Fibroblast of lung (primary cell): Measurements from ENCODE around the gene BBX. TPM values are rescaled to one million over a fixed set of nuclear protein-coding genes. Genes with fewer than 3 reads are reported as not detected.

Experiments
- DNase-seq, 2 donors: peaks; one replicate each; pipeline versions ENCODE4 v3.0.0 to v3.0.0-alpha.2; 2010; ENCODE audit warnings: low read depth in 2 of 2
- H2AFZ ChIP-seq: 2 replicates; pipeline ENCODE4 v1.5.1; 2012; ENCODE audit warnings: low read length, control low read depth, inconsistent platforms
- H3K27ac ChIP-seq: 2 replicates; pipeline ENCODE4 v1.5.1; 2011; ENCODE audit warnings: low read length, control low read depth; ENCODE audit not compliant: insufficient read depth
- H3K27me3 ChIP-seq: 2 replicates; pipeline ENCODE4 v1.5.1; 2011; ENCODE audit warnings: mild to moderate bottlenecking, low read length; ENCODE audit not compliant: control insufficient read depth, insufficient read depth
- H3K36me3 ChIP-seq: 2 replicates; pipeline ENCODE4 v1.5.1; 2011; ENCODE audit warnings: low read length; ENCODE audit not compliant: control insufficient read depth, insufficient read depth
- H3K4me1 ChIP-seq: 2 replicates; pipeline ENCODE4 v1.5.1; 2011; ENCODE audit warnings: low read length; ENCODE audit not compliant: control insufficient read depth, insufficient read depth; ENCODE audit errors: extremely low read depth
- H3K4me2 ChIP-seq: 2 replicates; pipeline ENCODE4 v1.5.1; 2011; ENCODE audit warnings: low read length, control low read depth; ENCODE audit not compliant: insufficient read depth; ENCODE audit errors: extremely low read depth
- H3K4me3 ChIP-seq, 4 experiments: fragments of 200-600 bp in 1 of 4; sonication (generic) in 1 of 4; replicated peaks in 1 of 4; 2 replicates each; pipeline ENCODE4 v1.5.1; 2011 to 2016; ENCODE audit warnings: low read length in 4 of 4, low read depth in 3 of 4, mild to moderate bottlenecking in 3 of 4, control low read depth in 2 of 4, inconsistent platforms in 1 of 4, mixed read lengths in 1 of 4; ENCODE audit not compliant: insufficient read depth in 1 of 4; ENCODE audit errors: control extremely low read depth in 1 of 4
- H3K79me2 ChIP-seq: 2 replicates; pipeline ENCODE4 v1.5.1; 2012; ENCODE audit warnings: mild to moderate bottlenecking, low read length, inconsistent platforms; ENCODE audit not compliant: control insufficient read depth, insufficient read depth
- H3K9ac ChIP-seq: 2 replicates; pipeline ENCODE4 v1.5.1; 2011; ENCODE audit warnings: mild to moderate bottlenecking, low read length, control low read depth; ENCODE audit not compliant: insufficient read depth
- H3K9me3 ChIP-seq: 2 replicates; pipeline ENCODE4 v1.5.1; 2012; ENCODE audit warnings: low read depth, low read length; ENCODE audit not compliant: control insufficient read depth, insufficient read depth
- H4K20me1 ChIP-seq: 2 replicates; pipeline ENCODE4 v1.5.1; 2011; ENCODE audit warnings: low read length; ENCODE audit not compliant: control insufficient read depth, insufficient read depth; ENCODE audit errors: extremely low read depth
- CTCF ChIP-seq, 2 donors: IDR thresholded peaks in 1 of 2; conservative IDR thresholded peaks in 1 of 2; 1 replicate in 1 of 2; 2 replicates in 1 of 2; pipeline ENCODE4 v1.5.1; 2011 to 2012; ENCODE audit warnings: low read length in 2 of 2, control low read depth in 1 of 2, inconsistent platforms in 1 of 2, low read depth in 1 of 2, mild to moderate bottlenecking in 1 of 2
- EZH2 ChIP-seq: IDR thresholded peaks from 2 replicates; pipeline ENCODE4 v1.5.1; 2012; ENCODE audit warnings: low read length, control low read depth, mild to moderate bottlenecking; ENCODE audit errors: missing control alignments
- polyA plus RNA-seq, 2 donors: library from polyadenylated mRNA; depleted of rRNA in 1 of 2; stranded (reverse) in 1 of 2; unstranded in 1 of 2; fragments of >200 nt; gene quantifications; 2 replicates each; pipeline ENCODE4 v1.2.1, GENCODE V29; 2011 to 2012; ENCODE audit warnings: missing spikeins in 1 of 2
- total RNA-seq: library from RNA; depleted of rRNA; stranded (reverse); fragments of >200 nt; gene quantifications from 2 replicates; pipeline ENCODE4 v1.2.1, GENCODE V29; 2014

Gene BBX
- total and polyA plus RNA-seq, 2 donors (not counting 1 experiment from before 2014, with no cell fraction given) = 50.0 to 71.2 TPM

GRCh38 chr3:107619549-107619948 is 96.8 kb downstream of the BBX start:
- Histone ChIP-seq H3K4me2 (no peak overlapping the region), H3K27ac (no peak overlapping the region), H3K9ac (no peak overlapping the region), H3K9me3 (no peaks in the 10 kb centered on the region), H4K20me1 (no peaks in the 10 kb centered on the region), H2AFZ (no peak overlapping the region), H3K4me3 (no peak overlapping the region), H3K27me3 (no peaks in the 10 kb centered on the region), H3K79me2 (no peaks in the 10 kb centered on the region), H3K4me1 (no peaks in the 10 kb centered on the region), H3K36me3 (no peaks in the 10 kb centered on the region)
- DNase-seq = peak in 1 of 2 donors; percentile 47
- TF ChIP-seq EZH2 = no peak
- no peak for TF ChIP-seq CTCF (conservative IDR thresholded peaks at IDR 0.05 in 1 of 2, IDR thresholded peaks at IDR 0.05 in 1 of 2; ENCODE audit: low read depth in 1 of 2, low read length in 2 of 2)

- H2AFZ ChIP-seq = no peak overlapping the region
- H4K20me1 ChIP-seq = no peaks in the 10 kb centered on the region
- TF ChIP-seq CTCF (conservative IDR thresholded peaks at IDR 0.05 in 1 of 2, IDR thresholded peaks at IDR 0.05 in 1 of 2; ENCODE audit: low read depth in 1 of 2, low read length in 2 of 2) (no peak), EZH2 (no peak)
- H3K9ac ChIP-seq = no peak overlapping the region
- H3K9me3 ChIP-seq = no peaks in the 10 kb centered on the region
- no peak for DNase-seq
- no peaks in the 10 kb centered on the region for H3K27me3 ChIP-seq
- H3K4me3 ChIP-seq = no peak overlapping the region
- no peaks in the 10 kb centered on the region for H3K36me3 ChIP-seq
- no peaks in the 10 kb centered on the region for H3K4me1 ChIP-seq
- no peak overlapping the region for H3K4me2 ChIP-seq
- H3K27ac ChIP-seq = no peak overlapping the region
- no peaks in the 10 kb centered on the region for H3K79me2 ChIP-seq
Measured at GRCh38 chr3:107620534-107620933, 97.8 kb downstream of the BBX start.

- no peaks in the 10 kb centered on the region for H3K4me1 ChIP-seq
- H3K9ac ChIP-seq = no peak overlapping the region
- no peaks in the 10 kb centered on the region for H3K36me3 ChIP-seq
- DNase-seq = no peak
- no peaks in the 10 kb centered on the region for H4K20me1 ChIP-seq
- H3K79me2 ChIP-seq = no peaks in the 10 kb centered on the region
- H3K4me2 ChIP-seq = no peak overlapping the region
- no peaks in the 10 kb centered on the region for H3K27me3 ChIP-seq
- H2AFZ ChIP-seq = no peak overlapping the region
- H3K27ac ChIP-seq = no peak overlapping the region
- no peak overlapping the region for H3K4me3 ChIP-seq
- TF ChIP-seq EZH2 (no peak), CTCF (conservative IDR thresholded peaks at IDR 0.05 in 1 of 2, IDR thresholded peaks at IDR 0.05 in 1 of 2; ENCODE audit: low read depth in 1 of 2, low read length in 2 of 2) (no peak)
- H3K9me3 ChIP-seq = no peaks in the 10 kb centered on the region
Measured at GRCh38 chr3:107621465-107621864, 98.7 kb downstream of the BBX start.
